HG02970 (cell line): Measurements from ENCODE around the gene DZIP3.
"Not testable (repeated sequence)": the region's sequence is repeated elsewhere in the genome, so short reads cannot be mapped to it uniquely, and the experiment has no call there.

ENCODE experiments used
- ATAC-seq: cut with Tn5 transposase; IDR thresholded peaks from one replicate; pipeline ENCODE4 v1.9.1; 2021; ENCODE audit warnings: mild to moderate bottlenecking, moderate library complexity, moderate number of reproducible peaks; ENCODE audit not compliant: unreplicated experiment, low FRiP score

DZIP3 gene

GRCh38 chr3:108595321-108595720 is 5.8 kb downstream of the DZIP3 start:
- ATAC-seq, result no peak

- no peak for ATAC-seq
Measured at GRCh38 chr3:108598375-108598774, 8.9 kb downstream of the DZIP3 start.

- no peak for ATAC-seq
Measured at GRCh38 chr3:108599677-108600409, 10.3 kb downstream of the DZIP3 start.

GRCh38 chr3:108602249-108602934 is 12.9 kb downstream of the DZIP3 start:
- no peak for ATAC-seq

- no peak for ATAC-seq
Measured at GRCh38 chr3:108602935-108603294, 13.4 kb downstream of the DZIP3 start.

GRCh38 chr3:108603691-108604090 is 14.2 kb downstream of the DZIP3 start:
- ATAC-seq, result no peak

GRCh38 chr3:108605028-108605427 is 15.5 kb downstream of the DZIP3 start:
- no peak for ATAC-seq

GRCh38 chr3:108605491-108605890 is 16.0 kb downstream of the DZIP3 start:
- no peak for ATAC-seq

- no peak for ATAC-seq
Measured at GRCh38 chr3:108608750-108609149, 19.2 kb downstream of the DZIP3 start.

- ATAC-seq, result no peak
Measured at GRCh38 chr3:108610651-108611050, 21.1 kb downstream of the DZIP3 start.

- ATAC-seq, result not testable (repeated sequence)
Measured at GRCh38 chr3:108616090-108616489, 26.6 kb downstream of the DZIP3 start.

- ATAC-seq, result no peak
Measured at GRCh38 chr3:108620250-108620649, 30.7 kb downstream of the DZIP3 start.

- ATAC-seq, result no peak
Measured at GRCh38 chr3:108623504-108623903, 34.0 kb downstream of the DZIP3 start.

GRCh38 chr3:108629974-108630373 is 40.5 kb downstream of the DZIP3 start:
- no peak for ATAC-seq

- no peak for ATAC-seq
Measured at GRCh38 chr3:108642526-108642925, 53.0 kb downstream of the DZIP3 start.

GRCh38 chr3:108645364-108645763 is 55.8 kb downstream of the DZIP3 start:
- ATAC-seq, result no peak

GRCh38 chr3:108655664-108656063 is 66.1 kb downstream of the DZIP3 start:
- ATAC-seq, result not testable (repeated sequence)

- no peak for ATAC-seq
Measured at GRCh38 chr3:108661699-108662098, 72.2 kb downstream of the DZIP3 start.

- no peak for ATAC-seq
Measured at GRCh38 chr3:108662142-108662738, 72.7 kb downstream of the DZIP3 start.

- no peak for ATAC-seq
Measured at GRCh38 chr3:108664266-108664665, 74.7 kb downstream of the DZIP3 start.

- no peak for ATAC-seq
Measured at GRCh38 chr3:108667312-108667711, 77.8 kb downstream of the DZIP3 start.

GRCh38 chr3:108669208-108669607 is 79.7 kb downstream of the DZIP3 start:
- no peak for ATAC-seq
